H1 (cell line): ENCODE measurements around the gene NPHP4. TPM values are rescaled to one million over a fixed set of nuclear protein-coding genes. Genes with fewer than 3 reads are reported as not detected.

ENCODE experiments used
- CTCF ChIA-PET: fragments of 300-600 bp; sonication (Branson Sonifier 250); formaldehyde crosslinking; loops from one replicate; lab custom pipeline; 2021; ENCODE audit not compliant: partially characterized antibody; lab: Charles Lee
- POLR2A ChIA-PET: fragments of 300-600 bp; sonication (Branson Sonifier 250); formaldehyde crosslinking; loops from one replicate; lab custom pipeline; 2021; ENCODE audit warnings: inconsistent platforms; ENCODE audit not compliant: partially characterized antibody; lab: Charles Lee
- DNase-seq, 2 experiments: peaks; one replicate each; pipeline versions ENCODE4 v3.0.0 to v3.0.0-alpha.2; 2010 to 2022; ENCODE audit warnings: low spot score in 2 of 2, low read depth in 1 of 2, mixed read lengths in 1 of 2
- FAIRE-seq: peaks from 2 replicates; lab custom pipeline; 2011; peaks lifted over from hg19 to GRCh38; lab: Jason Lieb, UNC
- H2AFZ ChIP-seq: 2 replicates; pipeline ENCODE4 v1.8.1; 2012; ENCODE audit warnings: low read length, inconsistent platforms
- H2AK5ac ChIP-seq: 2 replicates; pipeline ENCODE4 v1.6.1; 2013; ENCODE audit warnings: low read depth, low read length
- H2BK120ac ChIP-seq: replicated peaks from 2 replicates; pipeline ENCODE3; 2013; ENCODE audit warnings: low read depth, low read length, inconsistent platforms
- H2BK12ac ChIP-seq: 2 replicates; pipeline ENCODE4 v1.6.1; 2013; ENCODE audit warnings: low read depth, low read length
- H2BK15ac ChIP-seq: 2 replicates; pipeline ENCODE4 v1.6.1; 2013; ENCODE audit warnings: low read length
- H2BK20ac ChIP-seq: 2 replicates; pipeline ENCODE4 v1.6.1; 2013; ENCODE audit warnings: low read length
- H2BK5ac ChIP-seq: 2 replicates; pipeline ENCODE4 v1.6.1; 2013; ENCODE audit warnings: low read depth, low read length
- H3K14ac ChIP-seq: 2 replicates; pipeline ENCODE4 v1.6.1; 2013; ENCODE audit warnings: inconsistent platforms; ENCODE audit not compliant: insufficient read length
- H3K18ac ChIP-seq: 2 replicates; pipeline ENCODE4 v1.6.1; 2013; ENCODE audit warnings: low read length; ENCODE audit errors: extremely low read depth
- H3K23ac ChIP-seq: 2 replicates; pipeline ENCODE4 v1.6.1; 2013; ENCODE audit warnings: inconsistent platforms; ENCODE audit not compliant: insufficient read length
- H3K23me2 ChIP-seq: 2 replicates; pipeline ENCODE4 v1.6.1; 2013; ENCODE audit warnings: low read depth, low read length
- H3K27ac ChIP-seq: 2 replicates; pipeline ENCODE4 v1.6.1; 2011; ENCODE audit warnings: low read depth, low read length, inconsistent platforms
- H3K27me3 ChIP-seq, 4 experiments: replicated peaks in 1 of 4; 1 replicate in 1 of 4; 2 replicates in 3 of 4; pipeline versions ENCODE4 v1.6.1 to v1.8.1; 2011 to 2013; ENCODE audit warnings: low read length in 3 of 4, mild to moderate bottlenecking in 3 of 4, inconsistent platforms in 2 of 4, mixed read lengths in 2 of 4, moderate library complexity in 1 of 4; ENCODE audit not compliant: control insufficient read depth in 3 of 4, insufficient read depth in 3 of 4; ENCODE audit errors: extremely low read depth in 1 of 4
- H3K36me3 ChIP-seq, 4 experiments: 2 replicates each; pipeline versions ENCODE4 v1.6.1 to v1.8.1; 2011 to 2013; ENCODE audit warnings: mild to moderate bottlenecking in 4 of 4, low read length in 3 of 4, moderate library complexity in 2 of 4, control low read depth in 1 of 4, inconsistent platforms in 1 of 4; ENCODE audit not compliant: insufficient read depth in 4 of 4, control insufficient read depth in 2 of 4
- H3K4ac ChIP-seq: replicated peaks from 2 replicates; pipeline ENCODE3; 2013; ENCODE audit warnings: low read length, low read depth, mixed read lengths, inconsistent platforms; ENCODE audit not compliant: insufficient read length
- H3K4me1 ChIP-seq, 4 experiments: replicated peaks in 1 of 4; 1 replicate in 1 of 4; 2 replicates in 3 of 4; pipeline versions ENCODE4 v1.6.1 to v1.8.1; 2011 to 2013; ENCODE audit warnings: low read length in 3 of 4, inconsistent platforms in 2 of 4, mixed read lengths in 1 of 4; ENCODE audit not compliant: insufficient read depth in 4 of 4, control insufficient read depth in 3 of 4
- H3K4me2 ChIP-seq, 2 experiments: 2 replicates each; pipeline versions ENCODE4 v1.6.1 to v1.8.1; 2011 to 2013; ENCODE audit warnings: low read depth in 2 of 2, low read length in 2 of 2, control low read depth in 1 of 2, inconsistent platforms in 1 of 2, mild to moderate bottlenecking in 1 of 2; ENCODE audit not compliant: insufficient read depth in 1 of 2
- H3K4me3 ChIP-seq, 4 experiments: fragments of 200-600, 300-600 bp in 1 of 4; sonication (generic), shearing (Covaris generic), sonication (Bioruptor Twin) in 1 of 4; 2 replicates each; pipeline versions ENCODE4 v1.5.1 to v1.8.1; 2011 to 2016; ENCODE audit warnings: low read length in 4 of 4, low read depth in 3 of 4, control low read depth in 2 of 4, inconsistent platforms in 2 of 4, mild to moderate bottlenecking in 2 of 4, mixed read lengths in 1 of 4, moderate library complexity in 1 of 4; ENCODE audit not compliant: insufficient read depth in 2 of 4; ENCODE audit errors: extremely low read depth in 1 of 4
- H3K56ac ChIP-seq: replicated peaks from 2 replicates; pipeline ENCODE3; 2013; ENCODE audit warnings: low read depth, mild to moderate bottlenecking, mixed read lengths, low read length, inconsistent platforms; ENCODE audit not compliant: insufficient read length
- H3K79me1 ChIP-seq: 2 replicates; pipeline ENCODE4 v1.6.1; 2013; ENCODE audit warnings: low read depth, low read length, control low read depth
- H3K79me2 ChIP-seq, 2 experiments: 2 replicates each; pipeline versions ENCODE4 v1.6.1 to v1.8.1; 2012 to 2013; ENCODE audit warnings: low read length in 2 of 2, mild to moderate bottlenecking in 2 of 2, inconsistent platforms in 1 of 2; ENCODE audit not compliant: insufficient read depth in 2 of 2, control insufficient read depth in 1 of 2
- H3K9ac ChIP-seq, 4 experiments: replicated peaks in 1 of 4; 1 replicate in 1 of 4; 2 replicates in 3 of 4; pipeline versions ENCODE4 v1.6.1 to v1.8.1; 2011 to 2013; ENCODE audit warnings: low read depth in 3 of 4, low read length in 3 of 4, control low read depth in 2 of 4, mild to moderate bottlenecking in 2 of 4, moderate library complexity in 2 of 4, inconsistent platforms in 1 of 4; ENCODE audit errors: extremely low read depth in 1 of 4
- H3K9me3 ChIP-seq, 2 experiments: 2 replicates each; pipeline versions ENCODE4 v1.6.1 to v1.8.1; 2012 to 2013; ENCODE audit warnings: mild to moderate bottlenecking in 2 of 2, moderate library complexity in 2 of 2, control low read depth in 1 of 2, inconsistent platforms in 1 of 2, low read depth in 1 of 2, low read length in 1 of 2, mixed read lengths in 1 of 2; ENCODE audit not compliant: insufficient read depth in 2 of 2
- H4K20me1 ChIP-seq, 2 experiments: replicated peaks in 1 of 2; 2 replicates each; pipeline versions ENCODE3 to v1.8.1; 2011 to 2013; ENCODE audit warnings: inconsistent platforms in 2 of 2, low read length in 2 of 2, mild to moderate bottlenecking in 1 of 2; ENCODE audit not compliant: insufficient read depth in 2 of 2, control insufficient read depth in 1 of 2
- H4K5ac ChIP-seq: 2 replicates; pipeline ENCODE4 v1.6.1; 2013; ENCODE audit warnings: low read length, low read depth, mixed read lengths, inconsistent platforms; ENCODE audit not compliant: insufficient read length
- H4K8ac ChIP-seq: 2 replicates; pipeline ENCODE4 v1.8.0; 2013; ENCODE audit warnings: mild to moderate bottlenecking, moderate library complexity, low read length, inconsistent platforms; ENCODE audit not compliant: insufficient read depth; ENCODE audit errors: extremely low read depth
- H4K91ac ChIP-seq: replicated peaks from 2 replicates; pipeline ENCODE3; 2013; ENCODE audit warnings: low read length, mixed read lengths, inconsistent platforms; ENCODE audit not compliant: insufficient read length
- CBX8 ChIP-seq: fragments of 300-800, 300-1000 bp; sonication (generic); IDR thresholded peaks from 2 replicates; pipeline ENCODE4 v1.7.1; 2016; ENCODE audit warnings: low read depth, low read length, borderline replicate concordance
- EGR1 ChIP-seq: IDR thresholded peaks from 2 replicates; pipeline ENCODE4 v1.6.1; 2011; ENCODE audit warnings: low read depth, low read length, borderline replicate concordance
- TAF7 ChIP-seq: optimal IDR thresholded peaks from 2 replicates; pipeline ENCODE3; 2011; ENCODE audit warnings: low read depth, mild to moderate bottlenecking, inconsistent platforms, low read length, moderate library complexity, borderline replicate concordance
- WGBS, 2 experiments: shearing (Covaris generic) in 1 of 2; methylation state at CpG; one replicate each; pipeline versions ENCODE4 v1.1.6 to v1.1.7; 2013 to 2015; ENCODE audit warnings: low lambda C conversion rate in 2 of 2, mixed read lengths in 2 of 2, inconsistent platforms in 1 of 2, low coverage in 1 of 2, missing lambda C conversion rate in 1 of 2; ENCODE audit not compliant: insufficient replicate concordance in 2 of 2, insufficient coverage in 1 of 2, insufficient read length in 1 of 2; ENCODE audit errors: extremely low coverage in 1 of 2, missing lambda C conversion rate in 1 of 2; 5-methylcytosine and 5-hydroxymethylcytosine counted together
- polyA plus RNA-seq, 7 experiments: library from polyadenylated mRNA; depleted of rRNA in 3 of 7; stranded (reverse) in 5 of 7; unstranded in 2 of 7; fragments of >200 nt in 5 of 7; fragments of 200-250 nt in 2 of 7; gene quantifications; 1 replicate in 5 of 7; 2 replicates in 1 of 7; 4 replicates in 1 of 7; pipeline versions ENCODE4 v1.2.1 to v1.2.3, GENCODE V29; 2011 to 2013; ENCODE audit warnings: missing spikeins in 2 of 7, mixed read lengths in 2 of 7
- total RNA-seq: library from RNA; stranded (reverse); fragmentation: NEBNext Ultra II Directional; extraction: Animal tissue kit (Norgen Biotek cat#: 25700); gene quantifications from 2 replicates; pipeline ENCODE4 v1.2.1, GENCODE V29; 2021

The NPHP4 gene
- total and polyA plus RNA-seq, 2 of the 8 experiments (the other 6 are each of a cell fraction or from before 2014, with no cell fraction given): 5.8 to 14.0 TPM

- Histone ChIP-seq H3K4ac (no peak overlapping the region), H3K18ac (0 out of 2 replicates have a peak overlapping the region, but pooled peaks have one; percentile 24), H2BK15ac (no peak overlapping the region), H3K9ac (no peak overlapping the region), H3K23ac (no peak overlapping the region), H2BK5ac (no peak overlapping the region), H2AK5ac (no peak overlapping the region; the same call in 1 of the 2 replicates), H3K27me3 (no peaks in the 10 kb centered on the region; a peak in 1 of 7 replicates), H3K27ac (no peak overlapping the region), H2BK12ac (no peak overlapping the region), H4K20me1 (no peaks in the 10 kb centered on the region), H3K23me2 (no peaks in the 10 kb centered on the region), H2BK20ac (no peak overlapping the region), H3K9me3 (no peaks in the 10 kb centered on the region), H3K4me2 (no peak overlapping the region), H3K14ac (no peak overlapping the region), H3K79me1 (peaks cover 2% of the 10 kb centered on the region; the same call in 1 of the 2 replicates), H4K8ac (no peak overlapping the region; the same call in 1 of the 2 replicates), H3K4me3 (no peak overlapping the region), H3K56ac (no peak overlapping the region), H2AFZ (no peak overlapping the region), H3K36me3 (no peaks in the 10 kb centered on the region; a peak in 2 of 8 replicates), H4K5ac (no peak overlapping the region), H3K79me2 (no peaks in the 10 kb centered on the region), H3K4me1 (peaks cover 4 to 13% (median 11%) of the 10 kb centered on the region in 4 experiments; a peak in 6 of 7 replicates), H2BK120ac (no peak overlapping the region), H4K91ac (peak overlapping the region; percentile 39)
- DNase-seq (no peak), FAIRE-seq (no peak)
- ChIA-PET CTCF (interaction anchor here (8.8 kb wide), 1 partner anchor 15 kb away, joined by 41 read pairs; no protein-coding TSS in a partner anchor), POLR2A (no interaction called here)
- WGBS, 2 experiments: 59% methylated on average over 2 of the region's 2 CpGs; no CpG with 5 or more reads in 1 of the 2 experiments
- no peak for TF ChIP-seq TAF7
- no peak for TF ChIP-seq CBX8
- TF ChIP-seq EGR1: no peak
Measured at GRCh38 chr1:5901841-5902240, 90.4 kb downstream of the NPHP4 start.
